Left hindlimb (tissue), 1 donor: Measurements from ENCODE around the gene AUP1.
"Not testable (repeated sequence)": the region's sequence is repeated elsewhere in the genome, so short reads cannot be mapped to it uniquely, and the experiment has no call there.

ENCODE experiments used
- DNase-seq: peaks from one replicate; pipeline ENCODE4 v3.0.0-alpha.2; 2018

Gene AUP1, protein sequence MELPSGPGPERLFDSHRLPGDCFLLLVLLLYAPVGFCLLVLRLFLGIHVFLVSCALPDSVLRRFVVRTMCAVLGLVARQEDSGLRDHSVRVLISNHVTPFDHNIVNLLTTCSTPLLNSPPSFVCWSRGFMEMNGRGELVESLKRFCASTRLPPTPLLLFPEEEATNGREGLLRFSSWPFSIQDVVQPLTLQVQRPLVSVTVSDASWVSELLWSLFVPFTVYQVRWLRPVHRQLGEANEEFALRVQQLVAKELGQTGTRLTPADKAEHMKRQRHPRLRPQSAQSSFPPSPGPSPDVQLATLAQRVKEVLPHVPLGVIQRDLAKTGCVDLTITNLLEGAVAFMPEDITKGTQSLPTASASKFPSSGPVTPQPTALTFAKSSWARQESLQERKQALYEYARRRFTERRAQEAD

DNA sequence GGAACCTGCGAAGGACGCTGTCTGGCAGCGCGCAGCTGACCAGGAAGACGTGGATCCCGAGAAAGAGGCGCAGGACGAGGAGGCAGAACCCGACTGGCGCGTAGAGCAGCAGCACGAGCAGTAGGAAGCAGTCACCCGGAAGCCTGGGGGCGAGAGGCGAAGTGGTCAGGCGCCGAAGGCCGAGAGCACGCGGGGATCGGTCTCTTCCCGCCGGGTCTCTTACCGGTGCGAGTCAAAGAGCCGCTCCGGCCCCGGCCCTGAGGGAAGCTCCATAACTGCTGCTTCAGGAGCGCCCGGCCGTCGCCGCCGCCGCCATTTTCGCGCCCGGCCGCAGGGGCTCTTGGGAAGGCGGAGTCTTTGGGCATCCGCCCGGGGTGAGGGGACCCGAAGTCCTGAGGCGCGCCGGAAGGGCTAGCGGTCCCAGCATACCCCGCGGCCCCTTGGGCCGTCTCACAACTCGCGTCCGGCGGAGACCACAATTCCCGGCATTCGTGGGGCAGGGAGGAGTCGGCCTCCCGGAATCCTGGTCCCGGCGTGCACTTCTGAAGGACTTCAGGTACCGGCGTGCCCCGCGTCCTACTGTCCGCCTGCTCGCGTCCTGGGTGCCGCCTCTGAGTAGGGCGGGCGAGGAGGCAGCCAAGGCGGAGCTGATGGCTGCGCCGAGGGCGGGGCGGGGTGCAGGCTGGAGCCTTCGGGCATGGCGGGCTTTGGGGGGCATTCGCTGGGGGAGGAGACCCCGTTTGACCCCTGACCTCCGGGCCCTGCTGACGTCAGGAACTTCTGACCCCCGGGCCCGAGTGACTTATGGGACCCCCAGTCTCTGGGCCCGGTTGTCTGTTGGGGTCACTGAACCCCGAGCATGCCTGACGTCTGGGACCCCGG, at the start of gene AUP1, which contains the start of gene HTRA2:
AUP1 (minus strand) TSS at position 350 of the 882 bp plus-strand sequence; CDS start at position 273, 77 bp downstream.
HTRA2 (plus strand) TSS at position 577 of the 882 bp plus-strand sequence; CDS start at position 651, 74 bp downstream.
- DNase-seq: peak; percentile 99

DNA sequence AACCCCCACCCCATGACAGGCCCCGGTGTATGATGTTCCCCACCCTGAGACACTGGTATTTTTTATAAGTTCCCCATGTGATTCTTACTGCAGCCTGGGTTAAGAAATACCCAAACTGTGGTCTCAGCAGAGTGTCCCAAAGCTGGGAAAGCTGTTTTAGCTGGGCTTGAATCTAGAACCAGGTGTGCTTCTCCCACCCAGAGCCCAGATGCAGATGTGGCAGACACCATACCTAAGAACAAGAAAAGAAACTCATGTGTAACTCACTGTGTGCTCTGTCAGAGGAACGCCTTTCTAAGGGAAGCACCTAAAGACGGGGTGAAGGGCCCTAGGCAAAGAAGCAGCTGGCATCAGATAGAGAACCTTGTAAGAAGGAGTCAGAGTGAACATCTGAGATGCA, 48.9 kb upstream of the AUP1 start:
- no peak for DNase-seq

DNA sequence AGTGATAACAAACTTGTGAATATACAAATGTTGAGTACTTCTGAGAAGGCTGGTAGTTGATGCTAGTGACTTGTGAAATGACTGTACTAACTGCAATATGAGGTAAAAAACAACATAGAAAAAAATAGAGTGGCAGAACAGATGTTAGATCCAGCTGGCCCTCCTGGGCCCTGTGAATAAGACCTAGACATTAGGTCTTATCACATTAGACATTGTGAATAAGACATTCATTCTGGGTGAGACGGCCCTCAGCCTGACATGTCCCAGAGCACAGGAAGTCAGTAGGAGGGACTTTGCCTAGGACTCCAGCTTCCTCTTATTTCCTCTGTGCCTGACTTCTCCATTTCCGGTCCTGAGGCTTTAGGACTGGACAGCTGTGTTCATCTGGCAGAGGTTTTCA, 47.9 kb upstream of the AUP1 start:
- no peak for DNase-seq

DNA sequence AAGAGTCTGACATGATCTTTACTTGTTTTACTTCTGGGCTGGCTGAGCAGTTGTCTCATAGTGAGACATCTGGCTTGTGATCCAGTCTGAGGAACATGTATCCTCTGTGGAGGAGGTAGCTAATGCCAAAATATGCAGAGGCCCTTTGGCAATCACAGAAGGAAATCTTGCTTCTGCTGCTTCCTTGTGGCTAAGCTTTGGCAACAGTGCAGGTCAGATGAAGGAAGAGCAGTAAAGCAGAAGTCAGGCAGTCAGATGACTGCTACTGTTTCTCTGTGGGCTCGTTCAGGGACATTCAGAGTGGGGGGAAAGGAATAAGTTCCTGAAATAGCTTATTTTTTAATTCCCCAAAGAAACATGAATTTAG, 47.3 kb upstream of the AUP1 start:
- no peak for DNase-seq

DNA sequence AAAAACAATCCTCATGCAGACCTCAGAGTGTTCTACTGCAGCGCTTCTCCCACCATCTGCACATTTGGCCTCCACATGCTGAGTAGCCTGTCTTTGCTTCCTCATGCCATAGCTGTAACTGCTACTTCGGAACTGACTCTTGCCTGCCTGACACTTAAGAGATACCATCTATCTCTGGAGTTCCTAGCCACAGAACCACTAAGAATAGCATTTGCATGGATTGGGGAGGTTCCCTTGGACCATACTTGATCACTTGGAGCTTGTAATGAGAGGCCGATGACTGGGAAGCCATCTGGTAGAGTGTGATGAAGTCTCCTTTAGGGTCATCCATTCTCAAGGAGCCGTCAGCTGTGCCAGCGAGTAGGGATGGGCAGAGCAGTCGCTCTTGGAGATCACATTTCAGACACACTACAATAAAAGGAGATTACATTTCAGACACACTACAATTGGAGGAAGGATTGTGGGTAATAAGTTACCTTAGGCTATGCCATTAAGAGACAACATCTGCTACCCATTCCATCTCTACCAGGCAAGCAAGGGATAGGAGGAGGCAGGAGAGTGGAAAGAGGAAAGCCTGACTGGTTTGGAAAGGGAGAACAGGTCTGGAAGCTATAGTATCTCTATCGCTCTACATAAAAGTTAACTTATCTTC, 46.8 kb upstream of the AUP1 start:
- DNase-seq: no peak

DNA sequence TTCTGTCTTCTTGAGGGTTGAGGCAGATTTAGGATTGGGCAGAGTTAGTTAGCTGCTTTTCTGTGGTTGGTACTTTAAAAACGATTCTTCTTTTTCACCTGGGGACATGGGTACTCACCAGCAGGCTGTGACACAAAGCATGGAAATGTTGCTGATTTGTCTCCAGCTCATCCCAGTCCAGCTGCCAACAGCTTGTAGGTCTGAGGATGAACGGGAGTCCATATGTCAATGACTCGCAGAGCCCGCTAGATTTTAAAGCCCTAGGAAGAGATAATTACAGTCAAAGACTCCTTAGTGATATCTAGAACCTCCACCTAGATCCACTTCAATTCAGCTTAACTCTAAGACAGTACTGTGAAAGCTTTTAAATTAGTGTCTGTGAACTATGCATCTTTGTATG, 45.8 kb upstream of the AUP1 start:
- no peak for DNase-seq

DNA sequence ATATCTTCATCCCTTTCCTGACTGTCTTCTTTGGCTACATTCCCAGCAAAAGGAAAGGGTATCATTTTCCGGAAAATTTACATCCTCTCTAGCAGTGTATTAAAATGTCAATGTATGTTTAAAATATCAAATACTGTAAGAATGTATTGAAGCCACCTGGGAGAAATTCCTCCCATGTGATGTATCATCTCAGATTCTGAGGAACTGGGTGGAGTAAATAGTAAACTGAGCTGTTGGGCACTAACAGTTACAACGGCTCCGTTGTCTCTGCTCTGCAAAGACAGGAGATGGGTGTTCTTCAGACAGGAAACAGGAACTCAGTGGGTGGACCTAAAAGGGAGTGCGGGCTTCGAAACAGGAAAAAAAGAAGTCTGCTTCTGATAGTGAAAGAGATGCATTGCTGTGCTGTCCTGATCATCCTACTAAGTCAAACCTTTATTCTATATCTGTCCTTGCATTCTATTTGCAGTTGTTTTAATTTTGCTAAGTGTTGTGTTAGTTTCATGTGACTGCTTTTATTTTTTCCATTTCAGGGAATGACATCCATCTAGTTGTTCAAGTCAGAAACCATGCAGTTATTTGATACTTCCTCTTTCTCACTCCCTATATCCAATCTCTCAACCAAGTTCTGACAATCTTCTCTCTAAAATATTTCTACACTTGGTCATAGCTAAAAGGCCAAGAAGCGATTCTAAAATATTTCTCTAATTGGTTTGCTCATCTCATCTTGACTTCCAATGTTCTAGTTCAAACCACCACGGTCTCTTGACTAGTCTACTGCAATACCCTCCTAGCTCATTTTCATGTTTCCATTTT, 44.4 kb upstream of the AUP1 start:
- DNase-seq: no peak

DNA sequence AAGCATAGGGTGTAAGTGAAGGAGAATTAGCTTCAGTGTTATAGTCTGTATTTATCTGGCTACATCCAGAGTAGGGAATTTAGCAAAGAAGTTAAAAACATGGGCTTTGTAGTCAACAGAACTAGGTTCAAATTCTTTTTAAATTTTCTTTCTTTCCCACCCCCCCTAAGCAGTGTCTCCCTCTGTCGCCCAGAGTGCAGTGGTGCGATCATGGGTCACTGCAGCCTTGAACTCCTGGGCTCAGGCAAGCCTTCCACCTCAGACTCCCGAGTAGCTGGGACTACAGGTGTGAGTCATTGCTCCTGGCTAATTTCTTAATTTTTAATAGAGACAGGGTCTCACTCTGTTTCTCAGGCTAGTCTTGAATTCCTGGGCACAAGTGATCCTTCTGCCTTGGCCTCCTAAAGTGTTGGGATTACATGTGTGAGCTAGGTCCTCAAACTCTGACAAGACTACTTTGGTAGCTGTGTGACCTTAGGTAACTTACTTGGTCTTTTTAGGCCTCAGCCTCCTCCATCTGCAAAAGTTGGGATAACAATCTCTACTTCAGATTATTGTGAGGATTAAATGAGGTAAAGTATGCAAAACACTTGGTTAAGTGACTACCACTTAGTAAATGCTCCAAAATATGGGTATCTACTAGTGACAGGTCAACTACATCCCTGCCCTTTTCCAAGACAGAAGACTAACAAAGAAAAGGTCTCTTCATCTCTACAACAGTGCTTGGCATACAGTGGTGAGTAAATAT, 42.8 kb upstream of the AUP1 start:
- no peak for DNase-seq

DNA sequence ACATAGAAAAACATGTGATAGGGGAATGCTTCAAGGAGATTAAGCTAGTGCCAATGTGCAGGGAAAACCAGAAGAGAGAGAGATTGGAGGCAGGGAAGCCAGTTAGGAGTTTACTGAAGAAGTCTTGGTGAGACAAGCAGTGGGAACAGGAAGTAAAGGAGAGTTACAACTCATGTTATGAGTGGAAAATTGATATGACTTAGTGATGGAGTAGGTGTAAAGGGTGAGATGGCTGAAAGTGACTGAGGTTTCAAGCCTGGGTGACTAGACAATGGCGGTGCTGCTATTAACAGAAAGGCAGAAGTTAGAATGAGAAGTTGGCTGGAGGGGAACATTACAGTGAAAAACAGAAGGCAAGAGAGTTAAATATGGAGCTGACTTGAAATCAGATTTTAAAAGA, 41.6 kb upstream of the AUP1 start:
- no peak for DNase-seq

DNA sequence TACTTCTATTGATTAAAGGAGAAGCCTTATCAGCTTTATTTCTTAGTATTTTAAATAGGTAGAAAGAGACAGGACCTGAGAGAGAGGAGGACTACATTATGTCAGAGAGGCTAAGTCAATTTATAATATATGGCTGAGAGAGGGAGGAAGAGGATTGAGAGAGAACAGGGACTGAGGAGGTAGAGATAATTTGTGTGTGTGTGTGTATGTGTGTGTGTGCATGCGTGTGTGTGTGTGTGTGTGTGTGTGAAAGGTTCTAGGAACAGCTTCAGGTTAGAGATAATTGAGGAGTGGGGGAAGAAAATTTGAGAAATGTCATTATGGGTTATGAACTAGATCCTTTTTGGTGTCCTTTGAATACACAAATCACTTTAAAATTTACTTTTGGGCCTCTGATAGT, 40.2 kb upstream of the AUP1 start:
- no peak for DNase-seq

DNA sequence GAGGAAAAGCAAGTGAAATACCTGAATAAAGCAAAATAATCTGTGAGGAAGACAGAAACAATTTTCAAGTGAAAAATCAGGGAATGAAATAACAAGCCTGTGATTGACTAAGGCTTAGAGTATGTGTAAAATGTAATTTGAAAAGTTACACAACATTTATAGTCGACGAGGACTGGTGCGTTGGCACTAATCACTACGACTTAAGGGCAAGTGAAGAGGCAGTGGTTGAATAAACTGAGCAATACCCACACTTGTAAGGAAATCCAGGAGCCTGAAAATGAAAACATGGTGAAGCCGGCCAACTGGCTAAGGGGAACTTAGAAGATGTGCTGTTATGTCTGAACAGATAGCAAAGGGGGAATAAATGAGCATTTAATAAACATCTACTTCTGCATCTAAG, 38.4 kb upstream of the AUP1 start:
- DNase-seq: no peak

DNA sequence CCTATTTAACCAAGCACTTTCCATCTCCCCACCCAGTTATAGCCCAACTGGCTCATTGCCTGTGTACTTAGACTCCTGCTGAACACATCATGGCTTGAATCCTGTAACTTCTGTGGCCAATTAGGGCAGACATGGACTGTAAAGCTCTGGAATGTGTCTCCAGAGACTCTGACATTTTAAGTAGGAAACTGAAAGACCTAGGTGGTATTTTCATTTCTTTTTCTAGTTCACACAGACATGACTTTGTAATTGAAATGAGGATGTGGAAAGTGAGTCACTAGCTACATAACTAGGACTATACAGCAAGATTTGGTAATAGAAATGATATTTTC, 37.2 kb upstream of the AUP1 start:
- DNase-seq: peak; percentile 61

DNA sequence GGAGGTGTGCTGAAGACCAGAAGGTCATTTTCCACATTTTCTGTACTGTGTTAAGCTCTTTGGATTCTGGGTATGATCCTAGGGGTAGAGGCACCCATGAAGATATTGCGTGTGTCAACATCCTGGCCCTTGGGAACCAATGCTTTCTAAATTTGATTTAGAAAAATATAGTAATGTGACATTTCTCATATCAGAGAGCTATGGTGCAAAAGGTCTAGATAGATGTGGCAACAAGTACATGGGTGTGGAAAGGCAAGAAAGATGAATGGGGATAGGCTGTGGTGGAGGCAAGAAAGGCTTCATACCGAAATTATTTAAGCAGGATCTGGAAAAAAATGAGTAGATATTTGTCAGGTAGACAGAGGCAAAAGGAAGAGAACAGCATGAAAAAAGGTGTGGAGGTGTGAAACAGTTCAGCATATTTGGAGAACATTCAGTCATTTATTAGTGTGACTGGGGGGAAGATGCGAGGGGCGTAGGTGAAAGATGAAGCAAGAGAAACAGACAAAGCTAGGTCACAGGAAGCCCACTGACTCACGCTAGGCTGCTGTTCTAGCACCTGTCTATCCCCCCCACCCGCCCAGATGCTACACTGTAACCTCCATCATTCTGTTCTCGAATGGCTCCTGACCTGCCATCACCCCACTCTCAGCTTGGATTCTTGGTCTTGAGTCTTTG, 36.7 kb upstream of the AUP1 start:
- DNase-seq: no peak

DNA sequence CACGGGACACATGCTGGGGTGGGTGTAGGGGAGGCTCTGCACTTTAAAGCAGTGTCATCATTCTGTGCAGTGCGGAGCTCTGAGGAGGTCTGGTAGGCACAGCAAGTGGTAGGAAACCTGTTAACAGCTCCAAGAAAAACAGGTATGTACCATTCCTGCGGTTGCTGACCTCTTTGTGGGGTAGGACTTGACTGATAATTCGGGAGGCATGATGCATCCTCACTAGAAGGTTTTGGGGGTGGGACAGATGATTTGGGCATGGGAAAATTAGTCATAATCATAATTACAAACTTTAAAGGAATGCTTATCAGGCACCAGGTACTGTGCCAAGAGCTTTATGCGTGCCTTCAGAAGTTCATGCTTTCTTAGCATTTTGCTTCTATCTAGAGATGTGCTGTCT, 34.7 kb upstream of the AUP1 start:
- DNase-seq: no peak

DNA sequence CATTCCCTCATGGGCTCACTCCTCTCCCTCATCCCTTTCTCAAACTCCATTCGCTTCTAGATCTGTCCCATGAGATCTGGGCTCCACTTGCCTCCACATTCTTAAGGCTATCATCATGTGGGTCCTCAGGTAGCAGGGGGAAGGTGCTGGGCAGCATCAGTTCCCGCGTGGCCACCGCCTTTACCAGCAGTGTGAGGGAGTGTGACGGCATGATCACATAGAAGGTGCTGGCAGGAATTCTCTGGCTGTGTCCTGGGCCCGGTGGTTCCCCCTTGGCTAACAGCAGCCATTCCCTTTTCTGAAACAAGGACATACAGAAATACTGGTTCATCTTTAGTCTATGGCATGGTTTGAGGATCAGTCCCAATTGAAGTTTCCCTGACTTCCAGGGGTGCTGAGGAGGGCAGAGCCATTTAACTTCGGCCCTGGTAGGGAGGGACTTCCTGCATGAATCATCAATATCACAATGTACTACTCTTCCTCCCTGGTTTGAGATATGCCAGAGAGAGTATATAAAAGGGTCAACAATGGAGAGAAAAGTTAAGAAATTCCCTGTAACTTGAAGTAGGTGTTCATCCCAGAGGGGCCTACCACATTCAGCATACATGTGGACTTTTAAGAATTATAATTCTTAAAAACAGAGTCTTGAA, 32.7 kb upstream of the AUP1 start:
- DNase-seq: no peak

DNA sequence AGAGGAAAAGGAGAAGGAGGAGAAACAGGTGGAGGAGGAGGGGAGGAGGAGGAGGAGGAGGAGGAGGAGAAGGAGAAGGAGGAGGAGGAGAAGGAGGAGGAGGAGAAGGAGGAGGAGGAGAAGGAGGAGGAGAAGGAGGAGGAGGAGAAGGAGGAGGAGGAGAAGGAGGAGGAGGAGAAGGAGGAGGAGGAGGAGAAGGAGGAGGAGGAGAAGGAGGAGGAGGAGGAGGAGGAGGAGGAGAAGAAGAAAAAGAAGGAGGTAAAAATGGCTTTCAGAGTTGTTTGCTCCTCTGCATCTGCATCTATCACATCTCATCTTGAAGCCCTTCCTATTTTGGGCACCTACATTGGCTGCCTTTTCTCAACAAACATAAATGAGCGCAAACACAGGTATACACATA, 31.5 kb upstream of the AUP1 start:
- not testable (repeated sequence) for DNase-seq

DNA sequence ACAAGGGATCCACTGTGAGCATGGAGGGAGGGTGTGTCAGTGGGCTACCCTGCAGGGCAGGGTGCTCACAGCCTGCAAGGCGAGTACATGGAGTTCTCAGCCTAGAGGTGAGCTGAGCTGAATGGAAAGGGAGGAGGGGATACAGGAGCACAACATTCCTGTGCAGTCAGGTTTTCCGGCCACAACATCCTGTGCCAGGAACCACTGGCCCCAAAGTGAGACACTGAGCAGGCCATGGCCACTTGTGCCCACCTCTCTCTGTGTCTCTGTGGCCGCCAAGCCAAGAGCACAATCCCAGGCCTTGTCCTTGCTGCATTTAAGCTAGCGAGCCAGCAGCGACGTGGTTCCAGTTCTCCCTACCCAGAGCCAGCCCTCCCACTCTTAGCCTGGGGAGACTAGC, 31.1 kb upstream of the AUP1 start:
- DNase-seq: peak; percentile 58

DNA sequence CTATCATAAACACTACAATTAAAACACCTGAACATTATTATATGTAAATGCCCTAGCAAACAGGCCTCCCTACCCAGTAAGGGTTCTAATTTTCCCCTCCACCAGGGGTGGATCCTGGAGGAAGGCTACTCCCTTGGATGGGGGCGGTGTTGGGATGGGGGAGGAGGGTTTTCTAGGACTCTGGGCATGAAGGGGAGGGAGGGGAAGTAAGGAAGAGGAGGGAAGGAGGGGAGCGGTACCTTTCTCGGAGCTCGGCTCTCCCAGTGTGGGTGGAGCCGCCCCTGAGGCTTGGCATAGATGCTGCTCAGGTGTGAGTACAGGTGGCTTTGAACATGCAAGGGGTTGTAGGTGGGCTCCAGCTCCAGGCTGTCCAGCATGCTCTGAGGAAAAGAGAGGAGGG, 30.4 kb upstream of the AUP1 start:
- no peak for DNase-seq

DNA sequence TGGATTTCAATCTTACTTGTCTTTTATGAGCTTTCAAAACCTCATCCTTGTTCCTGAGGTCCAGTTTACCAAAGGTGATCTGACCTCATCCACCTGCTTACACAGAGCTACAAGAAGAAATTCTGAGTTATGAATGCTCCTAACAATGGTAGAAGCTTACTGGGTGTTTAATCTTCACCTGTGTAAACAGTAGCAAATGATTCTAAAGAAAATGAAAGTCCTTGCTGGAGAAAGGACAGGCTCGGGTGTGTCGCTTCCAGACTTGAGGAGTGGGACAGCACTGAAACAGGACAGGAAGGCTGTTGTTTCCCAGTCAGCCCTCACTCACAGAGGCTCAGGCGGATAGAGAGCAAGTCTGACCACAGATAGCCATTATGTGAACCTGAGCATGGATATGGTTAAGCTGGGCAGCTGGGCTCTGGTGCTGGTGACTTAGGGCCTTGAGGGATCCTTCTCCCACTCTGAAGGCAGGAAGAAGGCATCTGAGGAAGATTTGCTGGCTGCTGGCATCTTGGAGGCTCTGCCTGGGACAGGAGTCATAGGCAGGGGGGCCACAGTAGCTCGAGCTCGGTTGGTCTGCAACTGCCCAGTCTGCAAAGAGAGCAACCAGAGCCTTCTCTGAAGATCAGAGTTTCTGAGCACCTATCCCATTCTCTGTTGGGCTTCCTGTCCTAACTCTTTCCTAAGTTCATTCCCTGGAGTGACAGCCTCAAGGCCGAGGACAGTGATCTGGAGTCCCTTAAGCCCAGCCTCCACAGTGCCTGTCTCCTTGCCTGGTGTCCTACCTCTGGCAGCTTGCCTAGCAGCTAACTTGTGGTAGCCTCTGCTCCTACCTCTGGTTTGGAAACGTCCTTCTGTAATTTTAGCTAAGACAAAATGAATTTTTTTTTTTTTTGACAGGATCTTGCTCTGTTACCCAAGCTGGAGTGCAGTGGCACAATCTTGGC, 29.1 kb upstream of the AUP1 start:
- no peak for DNase-seq
